Mucosa of stomach (tissue), 1 donor: Measurements from ENCODE around the gene SFI1.
"Not testable (repeated sequence)": the region's sequence is repeated elsewhere in the genome, so short reads cannot be mapped to it uniquely, and the experiment has no call there.

ENCODE experiments used
- H3K27me3 ChIP-seq: one replicate; pipeline ENCODE4 v1.7.0; 2013; ENCODE audit warnings: mild to moderate bottlenecking, low read length; ENCODE audit not compliant: control insufficient read depth, insufficient read depth
- H3K36me3 ChIP-seq: one replicate; pipeline ENCODE4 v1.7.0; 2013; ENCODE audit warnings: low read length; ENCODE audit not compliant: control insufficient read depth, insufficient read depth
- H3K4me1 ChIP-seq: one replicate; pipeline ENCODE4 v1.7.0; 2013; ENCODE audit warnings: mild to moderate bottlenecking, low read length; ENCODE audit not compliant: control insufficient read depth, insufficient read depth
- H3K4me3 ChIP-seq: one replicate; pipeline ENCODE4 v1.7.0; 2013; ENCODE audit warnings: low read length
- H3K9ac ChIP-seq: one replicate; pipeline ENCODE4 v1.7.0; 2013; ENCODE audit warnings: mild to moderate bottlenecking, low read length, moderate library complexity
- H3K9me3 ChIP-seq: one replicate; pipeline ENCODE4 v1.7.0; 2013; ENCODE audit warnings: mild to moderate bottlenecking, low read length, moderate library complexity; ENCODE audit not compliant: control insufficient read depth
- donor health status: Pancreatic carcinoma.

Gene SFI1

DNA sequence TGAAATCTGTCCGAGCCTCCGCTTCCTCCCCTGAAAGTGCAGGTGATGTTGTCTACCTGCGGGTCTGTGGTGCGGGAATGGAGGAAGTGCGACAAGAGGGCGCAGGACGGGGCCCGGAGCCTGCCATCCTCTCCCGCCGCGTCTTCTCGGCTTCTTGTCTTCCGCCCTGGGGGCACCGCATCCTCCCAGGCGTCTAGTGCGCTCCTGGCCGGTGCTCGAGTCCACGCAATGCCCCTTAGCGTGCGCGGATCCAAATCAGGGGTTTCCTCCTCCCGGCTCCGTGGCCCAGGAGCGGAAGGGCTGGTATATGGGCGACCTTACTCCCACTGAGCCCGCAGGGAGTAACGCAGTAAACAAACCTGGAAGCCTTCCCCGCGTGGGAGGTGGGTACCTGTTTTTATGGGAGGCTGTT is 405 bp downstream of the SFI1 start:
- Histone ChIP-seq H3K4me3 (peak overlapping the region; percentile 64), H3K4me1 (no peaks in the 10 kb centered on the region), H3K9me3 (no peaks in the 10 kb centered on the region), H3K27me3 (no peaks in the 10 kb centered on the region), H3K36me3 (no peaks in the 10 kb centered on the region), H3K9ac (peak overlapping the region; percentile 75)

DNA sequence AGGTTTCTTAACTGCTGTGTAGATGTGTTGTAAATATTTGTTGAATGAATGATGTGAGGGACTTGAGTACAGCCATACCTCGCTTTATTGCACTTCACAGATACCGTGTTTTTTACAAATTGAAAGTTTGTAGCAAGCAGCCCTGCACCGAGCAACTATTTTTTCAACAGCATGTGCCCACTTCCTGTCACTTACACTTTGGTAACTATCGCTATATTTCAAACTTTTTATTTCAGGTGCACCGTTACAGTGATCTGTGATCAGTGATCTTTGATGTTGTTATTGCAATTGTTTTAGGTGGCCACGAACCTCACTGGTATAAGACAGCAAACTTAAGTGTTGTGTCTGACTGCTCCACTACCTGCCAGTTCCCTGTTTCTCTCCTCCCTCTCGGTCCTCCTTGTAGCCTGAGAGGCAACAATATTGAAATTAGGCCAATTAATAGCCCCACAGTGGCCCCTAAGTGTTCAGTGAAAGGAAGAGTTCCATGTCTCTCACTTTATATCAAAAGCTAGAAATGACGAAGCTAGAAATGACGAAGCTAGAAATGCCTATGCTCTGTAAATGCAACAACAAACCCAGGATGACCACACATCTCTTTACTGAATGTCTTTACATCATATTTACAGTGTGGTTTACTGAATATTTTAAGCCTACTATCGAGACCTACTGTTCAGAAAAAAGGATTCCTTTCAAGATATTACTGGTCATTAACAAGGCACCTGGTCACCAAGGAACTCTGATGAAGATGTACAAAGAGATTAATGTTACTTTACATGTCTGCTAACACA is 1.0 kb downstream of the SFI1 start:
- H3K27me3 ChIP-seq, result no peaks in the 10 kb centered on the region
- H3K9ac ChIP-seq, result peak overlapping the region; percentile 75
- H3K36me3 ChIP-seq, result no peaks in the 10 kb centered on the region
- peak overlapping the region; percentile 64 for H3K4me3 ChIP-seq
- H3K4me1 ChIP-seq, result no peaks in the 10 kb centered on the region
- no peaks in the 10 kb centered on the region for H3K9me3 ChIP-seq

DNA sequence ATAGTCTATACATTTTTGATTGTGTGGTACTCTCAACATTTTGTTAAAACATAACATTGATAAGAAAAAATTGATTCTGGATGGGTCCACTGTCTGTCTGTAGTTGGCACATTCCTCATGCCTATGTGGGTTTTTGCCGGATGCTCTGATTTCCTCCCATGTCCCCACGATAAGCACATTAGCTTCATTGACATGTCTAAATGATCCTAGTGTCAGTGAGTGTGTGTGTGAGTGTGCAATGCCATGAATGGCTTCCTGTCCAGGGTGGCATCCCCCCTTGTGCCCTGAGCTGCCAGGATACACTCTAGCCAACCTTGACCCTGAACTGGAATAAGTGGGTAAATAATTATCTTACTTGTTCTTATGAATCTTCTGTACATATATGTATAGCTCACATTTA is 5.4 kb downstream of the SFI1 start:
- H3K4me1 ChIP-seq, result no peaks in the 10 kb centered on the region
- H3K9me3 ChIP-seq, result no peaks in the 10 kb centered on the region
- no peaks in the 10 kb centered on the region for H3K27me3 ChIP-seq
- H3K36me3 ChIP-seq, result no peaks in the 10 kb centered on the region
- no peak overlapping the region for H3K4me3 ChIP-seq
- H3K9ac ChIP-seq, result no peak overlapping the region

DNA sequence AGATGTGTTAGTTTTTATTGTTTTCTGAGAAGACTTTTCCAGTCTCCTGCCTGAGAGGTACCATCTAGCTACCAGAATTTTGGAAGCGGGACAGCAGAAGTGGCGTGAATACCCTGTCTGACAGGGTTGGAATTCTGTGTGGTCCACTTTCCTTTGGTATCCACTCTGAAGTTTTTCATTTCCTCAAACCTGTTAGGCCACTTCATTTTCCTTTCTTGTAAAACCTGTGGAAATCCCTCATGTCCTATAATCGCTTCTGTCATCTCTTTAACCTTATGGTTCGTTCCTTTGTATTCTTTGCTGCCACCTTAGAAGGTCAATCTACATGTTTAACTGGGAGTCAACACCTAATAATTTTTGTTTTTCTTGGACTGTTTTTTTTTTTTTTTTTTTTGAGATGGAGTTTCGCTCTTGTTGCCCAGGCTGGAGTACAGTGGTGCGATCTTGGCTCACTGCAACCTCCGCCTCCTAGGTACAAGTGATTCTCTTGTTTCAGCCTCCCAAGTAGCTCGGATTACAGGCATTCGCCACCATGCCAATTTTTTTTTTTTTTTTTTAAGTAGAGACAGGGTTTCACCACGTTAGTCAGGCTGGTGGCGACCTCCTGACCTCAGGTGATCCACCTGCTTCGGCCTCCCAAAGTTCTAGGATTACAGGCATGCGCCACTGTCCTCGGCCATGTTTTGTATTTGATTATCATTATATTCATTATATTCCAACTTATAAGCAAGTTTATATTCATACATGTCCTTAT is 7.1 kb downstream of the SFI1 start:
- Histone ChIP-seq H3K36me3 (no peaks in the 10 kb centered on the region), H3K9me3 (no peaks in the 10 kb centered on the region), H3K27me3 (no peaks in the 10 kb centered on the region), H3K9ac (no peak overlapping the region), H3K4me1 (no peaks in the 10 kb centered on the region), H3K4me3 (no peak overlapping the region)

DNA sequence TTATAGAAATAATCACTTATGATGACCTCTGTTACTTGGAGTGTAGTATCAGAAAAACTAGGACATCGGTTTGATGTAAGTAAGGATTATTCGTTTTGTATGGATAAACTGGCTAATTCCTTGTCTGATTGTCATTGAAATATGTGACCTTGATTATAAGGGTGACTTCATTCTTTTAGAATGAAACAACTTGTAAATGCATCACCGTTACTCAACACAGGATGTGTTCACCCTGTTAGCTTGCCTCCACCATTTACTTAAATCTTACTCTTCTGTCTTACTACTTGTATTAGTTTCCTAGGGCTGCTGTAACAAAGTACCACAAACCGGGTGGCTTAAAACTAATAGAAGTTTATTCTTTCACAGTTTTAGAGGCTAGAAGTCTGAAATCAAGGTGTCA is 7.9 kb downstream of the SFI1 start:
- H3K4me3 ChIP-seq, result no peak overlapping the region
- no peak overlapping the region for H3K9ac ChIP-seq
- no peaks in the 10 kb centered on the region for H3K36me3 ChIP-seq
- H3K4me1 ChIP-seq, result no peaks in the 10 kb centered on the region
- H3K9me3 ChIP-seq, result no peaks in the 10 kb centered on the region
- H3K27me3 ChIP-seq, result no peaks in the 10 kb centered on the region

DNA sequence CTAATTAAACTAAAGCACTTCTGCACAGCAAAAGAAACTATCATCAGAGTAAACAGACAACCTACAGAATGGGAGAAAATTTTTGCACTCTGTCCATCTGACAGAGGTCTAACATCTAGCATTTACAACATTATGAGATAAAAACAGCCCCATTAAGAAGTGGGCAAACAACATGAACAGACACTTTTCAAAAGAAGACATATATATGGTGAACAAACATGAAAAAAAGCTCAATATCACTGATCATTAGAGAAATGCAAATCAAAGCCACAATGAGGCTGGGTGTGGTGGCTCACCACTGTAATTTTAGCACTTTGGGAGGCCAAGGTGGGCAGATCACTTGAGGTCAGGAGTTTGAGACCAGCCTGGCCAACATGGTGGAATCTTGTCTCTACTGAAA is 11.2 kb downstream of the SFI1 start:
- not testable (repeated sequence) for H3K9ac ChIP-seq, H3K4me1 ChIP-seq, H3K36me3 ChIP-seq, H3K9me3 ChIP-seq, H3K27me3 ChIP-seq, H3K4me3 ChIP-seq

DNA sequence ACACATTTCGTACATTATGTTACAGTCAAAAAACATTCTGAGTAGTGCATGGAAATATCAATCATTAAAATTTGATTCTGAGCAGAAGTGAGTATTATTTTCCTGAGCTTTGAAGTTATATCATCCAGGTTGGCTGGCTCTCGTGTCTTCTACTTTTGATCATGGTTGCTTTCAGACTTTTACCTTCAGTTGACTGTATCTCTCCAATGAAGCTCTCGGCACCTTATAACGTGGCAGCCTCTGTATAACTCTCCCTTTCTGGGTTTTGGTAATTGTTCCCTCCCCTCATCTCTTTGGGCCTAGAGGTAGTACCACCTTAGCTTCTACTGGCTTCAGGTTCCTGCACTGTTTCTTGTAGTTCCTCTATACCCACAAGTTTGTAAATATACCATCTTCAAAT is 12.2 kb downstream of the SFI1 start:
- no peaks in the 10 kb centered on the region for H3K36me3 ChIP-seq
- H3K9ac ChIP-seq, result no peak overlapping the region
- no peaks in the 10 kb centered on the region for H3K9me3 ChIP-seq
- H3K27me3 ChIP-seq, result no peaks in the 10 kb centered on the region
- H3K4me3 ChIP-seq, result no peak overlapping the region
- H3K4me1 ChIP-seq, result no peaks in the 10 kb centered on the region

DNA sequence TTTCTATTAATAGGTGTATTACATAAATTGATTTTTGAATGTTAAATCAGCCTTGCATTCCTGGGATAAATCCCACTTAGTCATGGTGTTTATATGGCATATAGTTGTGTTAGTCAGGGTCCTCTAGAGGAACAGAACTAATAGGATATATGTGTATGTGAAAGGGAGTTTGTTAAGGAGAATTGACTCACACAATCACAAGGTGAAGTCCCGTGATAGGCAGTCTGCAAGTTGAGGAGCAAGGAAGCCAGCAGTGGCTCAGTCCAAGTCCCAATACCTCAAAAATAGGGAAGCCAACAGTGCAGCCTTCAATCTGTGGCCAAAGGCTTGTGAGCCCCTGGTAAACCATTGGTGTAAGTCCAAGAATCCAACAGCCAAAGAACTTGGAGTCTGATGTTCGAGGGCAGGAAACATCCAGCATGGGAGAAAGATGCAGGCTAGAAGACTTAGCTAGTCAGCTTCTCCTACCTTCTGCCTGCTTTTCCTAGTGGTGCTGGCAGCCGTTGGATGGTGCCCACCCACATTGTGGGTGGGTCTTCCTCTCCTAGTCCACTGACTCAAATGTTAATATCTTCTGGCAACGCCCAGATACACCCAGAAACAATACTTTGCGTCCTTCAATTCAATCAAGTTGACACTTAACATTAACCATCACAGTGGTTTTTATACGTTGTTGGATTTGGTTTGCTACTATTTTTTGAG is 12.9 kb downstream of the SFI1 start:
- Histone ChIP-seq H3K36me3 (no peaks in the 10 kb centered on the region), H3K9ac (no peak overlapping the region), H3K4me1 (no peaks in the 10 kb centered on the region), H3K27me3 (no peaks in the 10 kb centered on the region), H3K9me3 (no peaks in the 10 kb centered on the region), H3K4me3 (no peak overlapping the region)

DNA sequence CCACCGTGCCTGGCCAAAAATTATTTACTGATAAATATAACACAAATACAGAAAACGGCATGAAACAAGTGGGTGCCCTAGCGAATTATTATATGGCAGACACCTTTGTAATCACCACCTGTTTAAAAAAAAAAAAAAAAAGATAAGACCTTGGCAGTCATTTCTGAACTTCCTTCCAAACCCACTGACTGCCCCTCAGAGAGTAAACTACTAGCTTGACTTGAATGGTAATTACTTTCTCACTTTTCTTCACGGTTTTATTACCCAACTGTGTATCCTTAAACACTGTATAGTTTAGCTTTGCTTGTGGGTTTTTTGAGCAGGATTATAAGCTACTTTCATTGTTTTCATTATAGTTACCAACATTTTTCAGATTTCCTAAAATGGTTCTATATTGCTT is 23.7 kb downstream of the SFI1 start:
- H3K4me1 ChIP-seq, result no peaks in the 10 kb centered on the region

DNA sequence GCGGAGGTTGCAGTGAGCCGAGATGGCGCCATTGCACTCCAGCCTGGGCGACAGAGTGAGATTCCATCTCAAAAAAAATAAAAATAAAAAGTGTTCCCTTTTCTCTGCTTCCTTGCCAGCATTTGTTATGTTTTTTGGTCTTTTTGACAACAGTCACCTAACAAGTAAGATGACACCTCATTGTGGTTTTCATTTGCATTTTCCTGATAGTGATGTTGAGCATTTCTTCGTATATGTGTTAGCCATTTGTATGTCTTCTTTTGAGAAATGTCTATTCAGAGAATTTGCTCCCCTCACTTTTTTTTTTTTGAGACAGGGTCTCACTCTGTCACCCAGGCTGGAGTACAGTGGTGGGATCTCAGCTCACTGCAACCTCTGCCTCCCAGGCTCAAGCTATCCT is 27.8 kb downstream of the SFI1 start:
- not testable (repeated sequence) for H3K9ac ChIP-seq, H3K9me3 ChIP-seq, H3K36me3 ChIP-seq, H3K4me3 ChIP-seq, H3K27me3 ChIP-seq, H3K4me1 ChIP-seq

More for the DNA sequence above, 23.7 kb downstream of the SFI1 start:
- no peak overlapping the region for H3K9ac ChIP-seq
- no peaks in the 10 kb centered on the region for H3K27me3 ChIP-seq
- no peak overlapping the region for H3K4me3 ChIP-seq
- H3K36me3 ChIP-seq, result no peaks in the 10 kb centered on the region
- no peaks in the 10 kb centered on the region for H3K9me3 ChIP-seq

DNA sequence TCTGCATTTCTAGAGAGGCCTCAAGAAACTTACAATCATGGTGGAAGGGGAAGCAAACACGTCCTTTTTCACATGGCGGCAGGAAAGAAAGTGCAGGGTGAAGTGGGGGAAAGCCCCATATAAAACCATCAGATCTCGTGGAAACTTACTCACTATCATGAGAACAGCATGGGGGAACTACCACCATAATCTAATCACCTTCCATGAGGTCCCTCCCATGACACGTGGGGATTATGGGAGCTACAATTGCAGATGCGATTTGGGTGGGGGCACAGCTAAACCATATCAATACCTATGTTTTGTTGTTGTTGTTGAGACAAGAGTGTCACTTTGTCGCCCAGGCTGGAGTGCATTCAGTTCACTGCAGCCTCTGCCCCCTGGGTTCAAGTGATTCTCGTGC is 29.9 kb downstream of the SFI1 start:
- H3K9me3 ChIP-seq, result no peaks in the 10 kb centered on the region
- H3K4me1 ChIP-seq, result peaks cover 8% of the 10 kb centered on the region
- H3K4me3 ChIP-seq, result no peak overlapping the region
- no peaks in the 10 kb centered on the region for H3K27me3 ChIP-seq
- no peak overlapping the region for H3K9ac ChIP-seq
- no peaks in the 10 kb centered on the region for H3K36me3 ChIP-seq

DNA sequence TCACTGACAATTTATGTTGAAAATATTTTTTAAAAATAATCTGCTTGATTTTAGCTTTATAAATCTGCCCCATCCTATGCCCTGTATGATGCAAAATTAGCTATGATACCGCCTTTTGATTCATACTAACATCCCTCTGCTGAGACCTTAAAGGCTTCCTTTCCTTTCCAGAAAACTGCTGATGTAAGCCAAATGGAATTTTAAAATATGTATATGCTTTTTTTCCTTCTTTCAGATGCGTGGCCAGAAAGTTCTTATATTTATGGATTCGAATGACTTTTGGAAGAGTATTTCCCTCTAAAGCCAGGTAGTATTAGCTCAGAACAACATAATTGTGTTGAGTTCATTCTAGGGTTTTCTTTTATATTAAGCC is 34.5 kb downstream of the SFI1 start:
- Histone ChIP-seq H3K9ac (peak overlapping the region; percentile 1), H3K9me3 (no peaks in the 10 kb centered on the region), H3K4me3 (no peak overlapping the region), H3K4me1 (peaks cover 9% of the 10 kb centered on the region), H3K27me3 (no peaks in the 10 kb centered on the region), H3K36me3 (no peaks in the 10 kb centered on the region)
